Stimulated activated CD4-positive, alpha-beta T cell treated with anti-CD3 and anti-CD28 coated beads, Interleukin-12 subunit alpha, Interleukin-12 subunit beta, amount 100 ng/mL, for 24 hours (primary cell): ENCODE measurements around the gene PDCD6IP.
A peak's percentile ranks its signal among the peaks of the same experiment; 100 is the strongest.
"Not testable (repeated sequence)": the region's sequence is repeated elsewhere in the genome, so short reads cannot be mapped to it uniquely, and the experiment has no call there.

Experiments
- DNase-seq, 2 experiments: peaks; one replicate each; pipeline ENCODE4 v3.0.0-alpha.2; 2020; ENCODE audit warnings: low read depth in 2 of 2

Gene PDCD6IP

DNA sequence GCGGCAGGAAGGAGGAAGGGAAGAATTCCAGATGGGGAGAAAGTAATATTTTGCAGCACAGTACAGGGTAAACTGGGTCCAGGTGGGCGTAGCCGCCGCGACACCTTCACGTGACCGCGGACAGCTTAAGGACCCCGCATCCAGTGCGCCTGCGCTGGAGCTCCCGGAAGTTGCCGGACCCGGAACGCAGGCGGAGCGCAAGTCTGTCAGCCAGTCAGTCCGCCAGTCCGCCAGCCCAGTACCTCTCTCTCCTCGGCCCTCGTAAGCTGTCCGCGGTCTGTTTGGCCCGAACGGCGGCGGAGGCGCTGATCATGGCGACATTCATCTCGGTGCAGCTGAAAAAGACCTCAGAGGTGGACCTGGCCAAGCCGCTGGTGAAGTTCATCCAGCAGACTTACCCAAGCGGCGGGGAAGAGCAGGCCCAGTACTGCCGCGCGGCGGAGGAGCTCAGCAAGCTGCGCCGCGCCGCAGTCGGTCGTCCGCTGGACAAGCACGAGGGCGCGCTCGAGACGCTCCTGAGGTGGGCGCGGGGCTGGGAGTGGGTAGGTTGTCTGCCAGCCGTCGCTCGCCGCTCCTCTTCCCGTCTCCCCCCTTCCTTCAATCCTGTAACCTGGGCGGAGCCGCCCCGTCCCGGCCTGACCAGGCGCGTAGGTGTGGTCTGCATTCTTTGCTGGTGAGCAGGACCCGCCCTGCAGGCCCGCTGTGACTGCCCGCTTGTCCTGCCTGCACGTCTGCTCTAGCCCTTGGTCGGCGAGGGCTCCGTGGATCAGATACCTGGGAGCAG lies at the start of gene PDCD6IP:
PDCD6IP (plus strand) TSS at position 213 of the 784 bp plus-strand sequence; CDS start at position 312, 99 bp downstream.
- DNase-seq, result peak; percentile 75 to 86

DNA sequence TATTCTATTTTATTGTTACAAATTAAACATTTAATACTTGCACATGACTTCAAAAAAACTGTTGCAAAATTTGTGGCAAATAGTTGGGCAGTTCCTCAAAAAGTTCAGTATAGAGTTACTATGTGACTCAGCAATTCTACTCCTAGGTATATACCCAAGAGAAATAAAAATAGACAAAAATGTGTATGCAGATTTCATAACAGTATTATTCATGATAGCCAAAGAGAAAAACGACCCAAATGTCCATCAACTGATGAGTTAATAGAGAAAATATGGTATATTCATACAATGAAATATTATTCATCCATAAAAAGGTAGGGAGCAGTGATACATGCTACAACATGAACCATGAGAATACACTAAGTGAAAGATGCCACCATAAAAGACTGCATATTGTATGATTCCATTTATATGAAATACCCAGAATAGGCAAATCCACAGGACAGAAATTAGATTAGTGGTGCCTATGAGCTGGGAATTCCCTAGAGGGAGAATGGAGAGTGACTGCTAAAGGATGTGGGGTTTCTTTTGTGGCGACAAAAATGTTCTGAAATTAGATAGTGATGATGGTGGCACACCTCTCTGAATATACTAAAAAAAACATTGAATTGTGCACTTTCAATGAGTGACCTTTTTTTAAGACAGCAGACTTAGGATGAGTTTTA lies 48.8 kb upstream of the PDCD6IP start:
- DNase-seq, result no peak

- no peak for DNase-seq
Measured at GRCh38 chr3:33750211-33750548, 48.2 kb upstream of the PDCD6IP start.

DNA sequence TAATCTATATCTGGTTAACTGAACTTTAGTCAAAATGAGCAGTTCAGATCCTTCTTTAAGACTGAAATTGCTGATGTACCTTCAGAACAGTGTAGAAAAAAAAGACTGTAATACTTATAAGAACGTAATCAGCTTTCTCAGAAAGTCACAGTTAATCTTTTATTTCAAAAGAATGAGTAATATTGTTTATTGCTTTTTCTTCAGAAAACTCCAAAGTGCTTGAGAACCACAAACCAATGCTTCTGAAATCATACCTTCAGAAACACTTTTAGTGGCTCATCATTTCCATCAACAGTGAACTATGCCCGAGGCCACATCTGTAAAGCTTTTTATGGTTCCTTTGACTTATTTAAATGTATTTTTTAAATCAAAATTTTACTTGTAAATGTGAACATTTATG lies 47.1 kb upstream of the PDCD6IP start:
- no peak for DNase-seq

DNA sequence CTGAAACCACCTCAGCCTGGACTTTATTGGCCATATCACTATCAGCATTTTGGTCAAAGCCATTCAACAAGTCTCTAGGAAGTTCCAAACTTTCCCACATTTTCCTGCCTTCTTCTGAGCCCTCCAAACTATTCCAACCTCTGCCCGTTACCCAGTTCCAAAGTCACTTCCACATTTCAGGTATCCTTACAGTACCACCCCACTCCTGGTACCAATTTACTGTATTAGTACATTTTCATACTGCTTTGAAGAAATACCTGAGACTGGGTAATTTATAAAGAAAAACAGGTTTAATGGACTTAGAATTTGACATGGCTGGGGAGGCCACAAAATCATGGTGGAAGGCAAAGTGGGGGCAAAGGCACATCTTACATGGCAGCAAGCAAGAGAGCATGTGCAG lies 44.0 kb upstream of the PDCD6IP start:
- not testable (repeated sequence) for DNase-seq

DNA sequence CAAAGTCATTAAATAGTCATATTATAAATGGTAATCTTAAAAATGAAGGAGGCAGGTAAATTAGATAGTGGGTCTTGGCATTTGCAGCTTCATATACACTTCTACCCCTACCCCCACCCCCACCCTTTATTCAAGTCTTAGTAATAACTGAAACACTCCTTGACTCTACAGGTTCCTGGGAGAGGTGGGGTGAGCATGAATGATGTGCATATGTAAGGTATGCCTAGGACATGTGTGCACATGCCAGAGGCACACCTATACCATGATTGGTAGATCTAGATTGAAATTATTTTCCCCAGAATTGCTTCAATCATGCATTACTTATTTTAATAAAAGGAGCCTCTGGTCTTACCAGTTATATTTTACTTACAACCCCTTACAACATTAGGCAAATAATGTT lies 40.1 kb upstream of the PDCD6IP start:
- no peak for DNase-seq

DNA sequence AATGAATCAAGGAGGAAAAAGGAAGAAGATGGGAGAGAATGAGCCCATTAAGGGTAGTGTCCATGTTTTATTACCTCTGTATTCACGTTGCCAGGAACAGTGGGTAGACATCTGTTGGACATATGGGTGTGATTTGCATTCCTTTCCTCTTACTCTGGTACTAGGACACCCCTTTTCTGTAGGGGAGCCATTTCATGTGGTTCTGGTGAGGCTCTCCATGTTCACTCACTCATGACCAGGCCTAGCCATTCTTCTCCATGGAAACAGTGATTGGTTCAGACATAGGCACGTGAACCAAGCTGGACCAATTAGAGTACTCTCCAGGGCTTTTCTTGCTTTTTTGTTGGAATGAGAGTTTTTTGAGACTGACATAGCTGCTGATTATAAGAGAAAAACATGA lies 39.6 kb upstream of the PDCD6IP start:
- DNase-seq, result no peak

DNA sequence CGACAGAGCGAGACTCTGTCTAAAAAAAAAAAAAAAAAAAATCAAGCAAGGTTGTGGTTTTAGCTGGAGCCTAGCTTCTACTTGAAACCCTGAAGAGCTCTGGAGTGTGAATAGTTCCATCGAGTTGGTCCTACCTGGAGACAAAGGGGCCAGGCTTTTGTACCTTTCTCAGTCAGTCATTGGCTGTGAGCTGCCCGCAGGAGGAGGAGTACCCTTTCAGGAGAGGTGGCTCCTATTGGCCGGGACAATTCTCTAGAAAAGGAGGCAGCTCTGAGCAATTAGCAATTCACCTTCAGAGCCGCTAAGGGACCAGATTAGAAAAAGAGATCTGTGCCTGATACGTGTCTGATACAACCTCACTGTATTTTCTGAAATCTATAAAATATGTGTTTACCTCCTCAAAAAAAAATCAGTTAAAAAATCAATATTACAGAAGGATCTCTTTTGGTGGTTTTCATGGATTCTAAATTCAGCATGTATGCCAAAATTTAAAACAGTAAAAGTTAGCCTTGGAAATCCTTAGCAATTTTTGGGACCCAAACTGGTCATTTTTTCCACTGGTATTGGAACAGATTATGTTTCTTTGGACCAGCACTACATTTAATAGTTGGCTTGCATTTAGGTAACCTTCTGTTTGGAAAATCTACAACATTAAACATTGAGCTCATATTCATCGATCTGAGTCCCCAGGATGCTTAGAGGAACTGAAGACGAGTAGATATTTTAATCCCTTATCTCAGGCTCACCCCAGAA lies 29.7 kb upstream of the PDCD6IP start:
- DNase-seq, result no peak

DNA sequence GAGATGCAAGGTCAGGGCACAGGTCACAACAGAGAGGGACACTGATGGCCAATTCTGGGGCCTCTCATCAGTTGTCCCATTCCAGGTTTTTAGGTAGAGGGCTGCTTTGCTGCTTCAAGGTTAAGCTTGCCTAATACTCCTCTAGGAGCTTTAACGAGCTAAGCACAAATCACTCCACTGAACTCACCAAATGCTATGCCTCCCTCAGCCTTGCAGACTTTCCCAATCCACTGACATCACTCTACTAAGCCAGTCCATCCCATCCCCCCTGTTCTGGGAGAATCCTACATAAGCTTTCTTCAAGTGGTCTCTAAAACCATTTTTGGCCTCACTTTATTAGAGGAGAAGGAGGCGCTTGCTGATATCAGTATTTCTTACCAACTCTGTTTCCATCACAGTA lies 24.8 kb upstream of the PDCD6IP start:
- DNase-seq, result no peak

DNA sequence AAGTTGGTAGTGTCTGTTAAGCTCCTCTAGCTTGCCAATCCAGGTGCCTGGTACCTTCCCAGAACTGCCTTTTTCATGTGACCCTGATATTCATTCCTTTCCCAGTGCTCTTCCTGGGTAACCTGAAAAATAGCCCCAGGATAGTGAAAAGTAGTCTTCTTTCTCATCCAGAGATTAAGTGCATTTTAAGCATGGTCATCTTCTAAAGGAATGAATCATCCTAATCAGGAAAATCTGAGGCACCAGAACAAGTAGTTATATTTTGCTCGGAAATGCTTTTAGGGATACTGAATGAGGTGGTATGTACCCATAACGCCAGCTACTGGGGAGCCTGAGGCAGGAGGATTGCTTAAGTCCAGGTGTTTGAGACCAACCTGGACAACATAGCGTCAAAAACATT lies 23.1 kb upstream of the PDCD6IP start:
- no peak for DNase-seq

DNA sequence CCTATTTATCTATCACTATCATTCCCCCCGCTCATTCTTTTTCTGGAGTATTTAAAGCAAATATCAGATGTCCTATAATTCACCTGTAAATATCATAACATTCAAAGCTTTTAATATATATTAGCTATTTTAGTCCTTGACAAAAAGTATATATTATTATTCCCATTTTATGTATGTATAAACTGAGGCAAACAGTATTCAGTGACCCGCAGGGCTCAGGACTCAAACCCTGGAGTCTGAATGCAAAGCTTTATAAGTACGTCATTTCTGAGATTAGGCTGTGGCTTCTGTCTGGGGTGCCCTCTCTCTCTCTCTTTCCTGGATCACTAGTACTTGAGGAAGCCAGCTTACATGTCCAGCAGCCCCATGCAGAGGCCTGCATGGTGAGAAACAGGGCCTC lies 20.4 kb upstream of the PDCD6IP start:
- DNase-seq, result no peak

- no peak for DNase-seq
Measured at GRCh38 chr3:33779751-33780150, 18.7 kb upstream of the PDCD6IP start.

- DNase-seq, result not testable (repeated sequence)
Measured at GRCh38 chr3:33781413-33781812, 17.0 kb upstream of the PDCD6IP start.

DNA sequence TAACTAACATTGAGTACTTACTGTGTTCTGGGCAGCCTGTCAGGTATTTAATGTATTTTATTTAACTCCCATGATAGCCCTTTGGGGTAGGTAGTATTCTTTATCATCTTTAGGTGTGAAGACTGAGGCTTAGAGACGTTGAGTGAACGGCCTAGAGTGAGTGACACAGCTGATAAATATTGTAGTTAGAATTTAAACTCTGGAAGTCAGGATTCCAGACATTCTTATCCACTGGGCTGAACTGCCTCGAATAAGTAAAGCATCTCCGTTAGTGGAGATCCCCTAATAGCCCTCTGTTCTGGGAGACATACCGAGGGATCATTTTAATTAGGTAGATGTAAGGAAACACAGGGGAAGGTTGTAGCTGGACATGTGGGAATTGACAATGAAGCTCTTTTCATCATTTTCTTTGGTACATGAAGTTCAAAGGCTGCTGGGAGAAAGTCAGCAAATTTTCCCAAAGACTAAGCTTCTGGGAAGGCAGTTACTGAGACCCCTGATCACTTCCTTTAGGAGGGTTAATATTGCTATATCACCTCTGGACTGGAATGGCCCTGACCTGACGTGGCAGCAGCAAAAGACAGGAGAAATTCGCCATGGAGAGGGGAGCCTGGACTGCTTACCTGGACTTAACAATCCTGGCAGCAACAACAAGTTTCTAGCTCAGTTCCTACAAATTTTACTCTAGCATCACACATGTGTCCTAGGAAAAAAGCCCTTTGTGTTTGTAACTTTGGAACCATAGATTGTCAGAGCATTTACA lies 11.7 kb upstream of the PDCD6IP start:
- no peak for DNase-seq

GRCh38 chr3:33787328-33788009 lies 11.0 kb upstream of the PDCD6IP start:
- DNase-seq, result peak; percentile 22 to 34

DNA sequence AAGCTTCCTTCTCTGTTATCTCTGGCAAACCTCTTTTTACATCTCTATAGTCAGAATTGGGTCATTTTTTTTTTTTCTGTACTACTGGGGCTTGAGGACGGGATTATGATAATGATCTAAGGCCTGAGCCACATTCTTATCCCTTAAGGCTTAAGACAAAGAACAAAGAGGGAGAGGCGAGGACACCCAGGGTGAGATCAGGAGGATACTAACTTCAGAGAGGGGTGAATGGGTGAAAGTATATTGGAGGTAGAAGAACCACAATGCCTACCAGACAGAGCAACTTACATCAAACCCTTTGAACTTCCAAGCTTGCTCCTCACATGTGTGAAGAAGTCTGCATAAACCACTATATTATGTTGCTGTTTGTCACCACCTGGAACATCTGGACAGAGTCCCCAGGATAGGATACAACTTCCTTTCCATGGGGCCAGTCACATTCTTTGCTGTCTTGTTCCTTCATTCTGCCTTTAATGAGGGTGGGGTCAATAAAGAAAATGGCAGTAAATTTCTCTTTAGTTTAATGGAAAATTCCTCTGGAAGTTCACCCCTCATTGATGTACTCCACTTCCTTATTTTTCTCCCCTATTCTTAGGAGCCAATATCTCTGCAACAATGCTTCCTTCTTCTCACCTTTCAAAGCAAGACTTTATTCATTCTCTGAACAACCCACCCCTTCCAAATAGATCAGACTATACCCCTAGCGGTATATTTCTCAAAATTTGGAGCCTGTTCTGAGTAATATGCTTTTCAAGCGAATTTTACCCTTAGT lies 9.1 kb upstream of the PDCD6IP start:
- DNase-seq, result no peak

DNA sequence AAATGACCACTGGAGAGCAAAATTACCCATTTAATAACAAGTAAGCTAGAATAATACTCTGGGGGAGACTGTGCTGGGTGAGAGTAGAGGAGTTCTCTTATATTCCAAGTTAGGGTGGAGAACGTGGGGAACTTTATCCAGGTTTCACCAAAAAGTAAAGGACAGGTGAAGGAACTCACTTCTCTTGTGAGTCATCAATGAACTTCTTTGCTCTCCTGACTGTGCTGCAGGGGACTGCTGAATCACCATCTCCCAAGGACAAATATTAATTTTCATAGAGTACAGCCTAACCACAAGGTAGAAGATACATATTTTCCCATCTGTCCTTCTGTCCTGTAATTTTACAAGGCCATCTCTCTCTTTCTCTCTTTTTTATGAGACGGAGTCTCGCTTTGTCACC lies 8.3 kb upstream of the PDCD6IP start:
- DNase-seq, result no peak

GRCh38 chr3:33791477-33792166 lies 6.8 kb upstream of the PDCD6IP start:
- no peak for DNase-seq

- DNase-seq, result no peak
Measured at GRCh38 chr3:33792167-33792892, 6.1 kb upstream of the PDCD6IP start.
